CD4-positive, alpha-beta T cell (primary cell): Measurements from ENCODE around the gene CRKL. TPM values are rescaled to one million over a fixed set of nuclear protein-coding genes. Genes with fewer than 3 reads are reported as not detected.

ENCODE experiments used
- ATAC-seq: fragments of 200-7000 bp; cut with Tn5 transposase; one replicate; pipeline ENCODE4 v1.10.0; 2022; ENCODE audit warnings: mild to moderate bottlenecking; ENCODE audit not compliant: poor library complexity
- CTCF ChIA-PET: fragments of 350-600 bp; sonication (Branson Sonifier 250); formaldehyde crosslinking; loops from one replicate; lab custom pipeline; 2021; ENCODE audit warnings: antibody characterized with exemption, inconsistent platforms; lab: Charles Lee
- POLR2A ChIA-PET: fragments of 350-600 bp; sonication (Branson Sonifier 250); formaldehyde crosslinking; loops from one replicate; lab custom pipeline; 2021; ENCODE audit warnings: antibody characterized with exemption, inconsistent platforms; lab: Charles Lee
- DNase-seq, 14 experiments: peaks; one replicate each; pipeline ENCODE4 v3.0.0-alpha.2; 2013 to 2020; ENCODE audit warnings: mixed read lengths in 2 of 14
- H3K27ac ChIP-seq, 2 donors: one replicate each; pipeline versions ENCODE4 v1.5.1 to v1.7.0; 2013; ENCODE audit warnings: low read length in 2 of 2, low read depth in 1 of 2, mild to moderate bottlenecking in 1 of 2
- H3K27me3 ChIP-seq, 2 experiments: 1 replicate in 1 of 2; 2 replicates in 1 of 2; pipeline versions ENCODE4 v1.6.1 to v1.7.0; 2013; ENCODE audit warnings: low read length in 2 of 2, control low read depth in 1 of 2, mild to moderate bottlenecking in 1 of 2, moderate library complexity in 1 of 2; ENCODE audit not compliant: insufficient read depth in 2 of 2, control insufficient read depth in 1 of 2
- H3K36me3 ChIP-seq: one replicate; pipeline ENCODE4 v1.6.1; 2013; ENCODE audit warnings: low read length, control low read depth; ENCODE audit not compliant: insufficient read depth
- H3K4me1 ChIP-seq: one replicate; pipeline ENCODE4 v1.6.1; 2013; ENCODE audit warnings: low read length, control low read depth; ENCODE audit not compliant: insufficient read depth
- H3K4me3 ChIP-seq: one replicate; pipeline ENCODE4 v1.5.1; 2013; ENCODE audit warnings: mild to moderate bottlenecking, low read length, moderate library complexity
- H3K9me3 ChIP-seq, 2 experiments: 1 replicate in 1 of 2; 2 replicates in 1 of 2; pipeline versions ENCODE4 v1.6.1 to v1.7.0; 2013; ENCODE audit warnings: low read length in 2 of 2, mild to moderate bottlenecking in 2 of 2, control low read depth in 1 of 2, moderate library complexity in 1 of 2; ENCODE audit not compliant: control insufficient read depth in 1 of 2, insufficient read depth in 1 of 2
- H3K27ac Mint-ChIP-seq: one replicate; pipeline ENCODE4 v1.8.0; 2020; ENCODE audit warnings: mixed read lengths
- H3K27me3 Mint-ChIP-seq: one replicate; pipeline ENCODE4 v1.8.0; 2021; ENCODE audit warnings: mixed read lengths
- H3K36me3 Mint-ChIP-seq: one replicate; pipeline ENCODE4 v1.8.0; 2021; ENCODE audit warnings: low read depth, mixed read lengths
- H3K4me1 Mint-ChIP-seq: one replicate; pipeline ENCODE4 v1.8.0; 2021; ENCODE audit warnings: low read depth, mixed read lengths
- H3K4me3 Mint-ChIP-seq: one replicate; pipeline ENCODE4 v1.8.0; 2020; ENCODE audit warnings: mild to moderate bottlenecking, mixed read lengths
- H3K9me3 Mint-ChIP-seq: one replicate; pipeline ENCODE4 v1.8.0; 2020; ENCODE audit warnings: mixed read lengths
- intact Hi-C, 2 experiments: fragments of 100-400 bp; cut with DNase I in 1 of 2; cut with micrococcal nuclease in 1 of 2; formaldehyde crosslinking; loops; one replicate each; pipeline versions ENCODE4 v1.15.1 to v1.9.0; 2023 to 2025; cut with DNase I, micrococcal nuclease
- total RNA-seq, 174 experiments: library from RNA in 2 of 174; stranded (reverse) in 2 of 174; gene quantifications; one replicate each; pipeline ENCODE4 v1.2.3 and lab custom pipeline; 2021 to 2026
- TF ChIP-seq, protein P1 (sequence below): fragments of 200-600 bp; IDR thresholded peaks from one replicate; pipeline ENCODE4 v1.8.0; 2022; ENCODE audit warnings: antibody characterized with exemption, mild to moderate bottlenecking

CRKL gene
- total RNA-seq, 2 experiments from 2014 or later: 41.9 to 43.5 TPM

DNA sequence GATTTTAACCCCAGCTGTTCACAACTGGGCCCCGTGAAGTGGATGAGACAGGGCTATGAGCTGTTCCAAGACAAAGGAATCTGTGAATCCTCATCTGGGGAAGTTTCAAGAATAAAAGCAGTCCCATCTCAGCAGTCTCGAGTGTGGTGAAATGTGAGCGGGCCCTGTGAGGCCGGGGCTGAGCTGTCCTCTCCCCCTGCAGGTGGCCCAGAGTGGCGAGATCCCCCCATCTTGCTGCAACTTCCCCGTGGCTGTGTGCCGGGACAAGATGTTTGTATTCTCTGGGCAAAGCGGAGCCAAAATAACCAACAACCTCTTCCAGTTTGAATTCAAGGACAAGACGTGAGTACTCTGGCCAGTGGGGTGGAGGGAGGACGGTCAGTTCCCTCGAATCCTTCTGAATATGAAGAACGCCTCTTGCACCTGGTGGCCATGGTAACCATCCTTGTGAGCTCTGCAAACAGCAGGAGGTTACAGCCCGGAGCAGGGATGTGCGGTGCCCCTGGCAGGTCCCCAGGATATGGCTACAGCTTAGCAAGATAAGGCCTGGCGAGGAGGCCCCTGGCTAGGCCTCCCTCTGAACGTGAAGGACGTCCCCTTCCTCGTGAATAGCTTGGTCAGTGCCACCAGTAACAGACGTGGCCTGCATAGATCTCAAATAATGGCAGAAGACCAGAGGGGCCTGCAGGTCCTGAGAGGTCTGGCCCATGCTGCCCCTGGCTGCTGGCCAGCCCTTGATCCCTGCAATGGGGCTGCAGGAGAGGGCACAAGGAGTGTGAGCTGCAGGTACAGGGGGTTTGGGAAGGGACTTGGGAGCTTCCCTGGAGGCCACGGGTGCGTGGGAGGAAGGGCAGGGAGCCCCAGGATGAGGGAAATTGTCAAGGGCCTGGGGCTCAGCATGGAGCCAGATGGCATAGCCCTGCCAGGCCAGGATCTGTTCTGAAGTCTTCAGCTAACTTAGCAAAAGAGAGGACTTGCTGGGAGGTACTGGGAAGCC is 73.3 kb downstream of the CRKL start:
- Mint-ChIP-seq H3K4me1 (no peaks in the 10 kb centered on the region), H3K27ac (no peak overlapping the region), H3K27me3 (no peaks in the 10 kb centered on the region), H3K4me3 (no peak overlapping the region), H3K36me3 (peaks cover 26% of the 10 kb centered on the region), H3K9me3 (no peaks in the 10 kb centered on the region)
- intact Hi-C loops: loop anchor here in 1 of 2 experiments (5.0 kb wide), 1 partner anchor 52 kb away; no protein-coding TSS in a partner anchor
- Histone ChIP-seq H3K9me3 (no peaks in the 10 kb centered on the region), H3K27ac (no peak overlapping the region), H3K36me3 (peaks cover 66% of the 10 kb centered on the region), H3K4me3 (no peak overlapping the region), H3K27me3 (no peaks in the 10 kb centered on the region), H3K4me1 (peaks cover 11% of the 10 kb centered on the region)
- ChIA-PET CTCF (no interaction called here), POLR2A (interaction anchor here (0.7 to 1.2 kb wide), 2 partner anchors 8 to 10 kb away, joined by 3 read pairs; partner anchors contain the start of gene LZTR1)
- ATAC-seq: no peak
- TF ChIP-seq, protein P1, sequence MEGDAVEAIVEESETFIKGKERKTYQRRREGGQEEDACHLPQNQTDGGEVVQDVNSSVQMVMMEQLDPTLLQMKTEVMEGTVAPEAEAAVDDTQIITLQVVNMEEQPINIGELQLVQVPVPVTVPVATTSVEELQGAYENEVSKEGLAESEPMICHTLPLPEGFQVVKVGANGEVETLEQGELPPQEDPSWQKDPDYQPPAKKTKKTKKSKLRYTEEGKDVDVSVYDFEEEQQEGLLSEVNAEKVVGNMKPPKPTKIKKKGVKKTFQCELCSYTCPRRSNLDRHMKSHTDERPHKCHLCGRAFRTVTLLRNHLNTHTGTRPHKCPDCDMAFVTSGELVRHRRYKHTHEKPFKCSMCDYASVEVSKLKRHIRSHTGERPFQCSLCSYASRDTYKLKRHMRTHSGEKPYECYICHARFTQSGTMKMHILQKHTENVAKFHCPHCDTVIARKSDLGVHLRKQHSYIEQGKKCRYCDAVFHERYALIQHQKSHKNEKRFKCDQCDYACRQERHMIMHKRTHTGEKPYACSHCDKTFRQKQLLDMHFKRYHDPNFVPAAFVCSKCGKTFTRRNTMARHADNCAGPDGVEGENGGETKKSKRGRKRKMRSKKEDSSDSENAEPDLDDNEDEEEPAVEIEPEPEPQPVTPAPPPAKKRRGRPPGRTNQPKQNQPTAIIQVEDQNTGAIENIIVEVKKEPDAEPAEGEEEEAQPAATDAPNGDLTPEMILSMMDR: no peak
- DNase-seq: no peak

DNA sequence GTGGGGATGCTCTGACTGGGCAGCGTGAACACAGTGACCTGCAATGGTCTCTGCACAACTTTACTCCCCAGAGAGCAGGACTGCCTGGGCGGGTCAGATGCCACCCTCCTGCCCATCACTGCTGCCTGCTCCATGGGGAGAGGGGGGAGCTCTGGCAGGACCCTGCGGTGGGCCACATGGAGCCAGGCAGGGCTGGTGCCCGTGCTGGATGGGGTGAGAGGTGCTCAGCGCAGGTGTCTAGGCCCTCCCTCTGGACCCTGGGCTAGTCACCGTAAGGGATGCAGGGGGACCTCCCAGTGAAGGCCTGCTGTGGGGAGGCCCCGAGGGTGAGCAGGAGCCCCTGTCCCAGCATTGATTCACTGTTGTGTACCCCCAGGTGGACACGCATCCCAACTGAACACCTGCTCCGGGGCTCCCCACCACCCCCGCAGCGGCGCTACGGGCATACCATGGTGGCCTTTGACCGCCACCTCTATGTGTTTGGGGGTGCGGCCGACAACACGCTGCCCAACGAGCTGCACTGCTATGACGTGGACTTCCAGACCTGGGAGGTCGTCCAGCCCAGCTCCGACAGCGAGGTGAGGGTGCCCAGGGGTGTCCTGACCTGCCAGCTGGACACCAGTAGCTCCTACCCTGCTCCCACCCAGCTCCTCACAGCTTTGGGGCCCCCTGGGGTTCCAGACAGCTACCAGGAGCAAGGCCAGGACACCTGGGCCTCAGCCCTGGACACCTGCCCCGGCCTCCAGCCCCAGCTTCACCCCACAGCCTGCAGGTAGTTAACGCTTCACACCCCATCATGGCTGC is 74.2 kb downstream of the CRKL start:
- Mint-ChIP-seq H3K4me1 (no peaks in the 10 kb centered on the region), H3K27me3 (no peaks in the 10 kb centered on the region), H3K9me3 (no peaks in the 10 kb centered on the region), H3K27ac (no peak overlapping the region), H3K36me3 (peaks cover 30% of the 10 kb centered on the region), H3K4me3 (no peak overlapping the region)
- POLR2A ChIA-PET: interaction anchor here (0.7 kb wide), 1 partner anchor 9 kb away, joined by 3 read pairs; the partner anchor contains the start of gene LZTR1
- Histone ChIP-seq H3K27me3 (no peaks in the 10 kb centered on the region), H3K9me3 (no peaks in the 10 kb centered on the region), H3K4me1 (peaks cover 11% of the 10 kb centered on the region), H3K4me3 (no peak overlapping the region), H3K27ac (no peak overlapping the region), H3K36me3 (peaks cover 69% of the 10 kb centered on the region)
- DNase-seq (no peak), ATAC-seq (no peak)
- TF ChIP-seq, protein P1: no peak
- intact Hi-C loops: loop anchor here in 1 of 2 experiments (5.0 kb wide), 1 partner anchor 51 kb away; no protein-coding TSS in a partner anchor
- CTCF ChIA-PET: no interaction called here

DNA sequence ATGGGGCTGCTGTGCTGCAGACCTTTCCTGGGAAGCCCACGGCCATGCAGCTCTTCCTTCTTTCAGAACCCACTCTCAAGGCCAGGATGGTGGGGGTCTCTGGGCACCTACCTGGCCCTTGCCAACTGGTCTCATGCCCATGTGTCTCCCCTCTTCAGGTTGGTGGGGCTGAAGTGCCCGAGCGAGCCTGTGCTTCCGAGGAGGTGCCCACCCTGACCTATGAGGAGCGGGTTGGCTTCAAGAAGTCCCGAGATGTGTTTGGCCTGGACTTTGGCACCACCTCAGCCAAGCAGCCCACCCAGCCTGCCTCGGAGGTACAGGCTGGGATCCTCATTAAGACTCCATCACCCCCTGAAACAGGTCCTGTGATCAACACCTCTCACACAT is 74.8 kb downstream of the CRKL start:
- no peak overlapping the region for H3K4me3 Mint-ChIP-seq
- H3K4me1 ChIP-seq: peaks cover 11% of the 10 kb centered on the region
- H3K27me3 ChIP-seq: no peaks in the 10 kb centered on the region
- no peak for ATAC-seq
- no peaks in the 10 kb centered on the region for H3K4me1 Mint-ChIP-seq
- CTCF ChIA-PET: no interaction called here
- H3K36me3 ChIP-seq: peaks cover 69% of the 10 kb centered on the region
- no peaks in the 10 kb centered on the region for H3K9me3 Mint-ChIP-seq
- H3K4me3 ChIP-seq: no peak overlapping the region
- DNase-seq: no peak
- H3K27me3 Mint-ChIP-seq: no peaks in the 10 kb centered on the region
- TF ChIP-seq, protein P1: no peak
- H3K27ac ChIP-seq: no peak overlapping the region
- H3K27ac Mint-ChIP-seq: no peak overlapping the region
- H3K36me3 Mint-ChIP-seq: peaks cover 27% of the 10 kb centered on the region
- POLR2A ChIA-PET: no interaction called here
- H3K9me3 ChIP-seq: no peaks in the 10 kb centered on the region
- intact Hi-C loops: loop anchor here in 1 of 2 experiments (5.0 kb wide), 1 partner anchor 50 kb away; no protein-coding TSS in a partner anchor
